Hepatic stellate cell (primary cell): ENCODE data around the gene ZWILCH.
"Not testable (repeated sequence)": the region's sequence is repeated elsewhere in the genome, so short reads cannot be mapped to it uniquely, and the experiment has no call there.

ENCODE experiments used
- DNase-seq: peaks from one replicate; pipeline ENCODE4 v3.0.0; 2011; ENCODE audit warnings: low spot score

ZWILCH gene

GRCh38 chr15:66488525-66488924, 16.6 kb upstream of the ZWILCH start:
- no peak for DNase-seq

GRCh38 chr15:66489179-66489791, 15.8 kb upstream of the ZWILCH start:
- DNase-seq = no peak

GRCh38 chr15:66491846-66492245, 13.3 kb upstream of the ZWILCH start:
- no peak for DNase-seq

GRCh38 chr15:66494262-66494661, 10.9 kb upstream of the ZWILCH start:
- DNase-seq = no peak

- no peak for DNase-seq
These were observed 8.1 kb upstream of the ZWILCH start for GRCh38 chr15:66496951-66497501.

GRCh38 chr15:66497502-66498455, 7.3 kb upstream of the ZWILCH start, which contains the start of gene SNAPC5:
Gene SNAPC5 (minus strand): TSS chr15:66497762. CDS start chr15:66497731, 31 bp downstream.
- peak; percentile 90 for DNase-seq

- DNase-seq = no peak
These were observed 6.4 kb upstream of the ZWILCH start for GRCh38 chr15:66498501-66499386.

- not testable (repeated sequence) for DNase-seq
These were observed 4.8 kb upstream of the ZWILCH start for GRCh38 chr15:66500346-66500745.

GRCh38 chr15:66502491-66502890, 2.6 kb upstream of the ZWILCH start:
- DNase-seq = no peak

GRCh38 chr15:66503041-66503648, 2.0 kb upstream of the ZWILCH start:
- not testable (repeated sequence) for DNase-seq

- no peak for DNase-seq
These were observed 1.2 kb upstream of the ZWILCH start for GRCh38 chr15:66503780-66504562.

- no peak for DNase-seq
These were observed 295 bp downstream of the ZWILCH start for GRCh38 chr15:66505430-66505811.

GRCh38 chr15:66505818-66506217, 692 bp downstream of the ZWILCH start:
- DNase-seq = no peak

- no peak for DNase-seq
These were observed 3.3 kb downstream of the ZWILCH start for GRCh38 chr15:66508293-66508883.

GRCh38 chr15:66514586-66514985, 9.5 kb downstream of the ZWILCH start:
- DNase-seq = no peak

GRCh38 chr15:66515901-66516322, 10.8 kb downstream of the ZWILCH start:
- peak; percentile 8 for DNase-seq

- DNase-seq = no peak
These were observed 18.8 kb downstream of the ZWILCH start for GRCh38 chr15:66523926-66524325.

GRCh38 chr15:66524838-66525237, 19.7 kb downstream of the ZWILCH start:
- no peak for DNase-seq

- DNase-seq = no peak
These were observed 29.9 kb downstream of the ZWILCH start for GRCh38 chr15:66535056-66535455.

- no peak for DNase-seq
These were observed 37.8 kb downstream of the ZWILCH start for GRCh38 chr15:66542896-66543295.
